SKM-1 treated with dmso at 0.1 percent for 144 hours (cell line): ENCODE data around the gene MEOX2.

Experiments
- DNase-seq: peaks from one replicate; lab custom pipeline; 2025; ENCODE audit not compliant: unreplicated experiment; lab: John Stamatoyannopoulos, UW

MEOX2 gene

DNA sequence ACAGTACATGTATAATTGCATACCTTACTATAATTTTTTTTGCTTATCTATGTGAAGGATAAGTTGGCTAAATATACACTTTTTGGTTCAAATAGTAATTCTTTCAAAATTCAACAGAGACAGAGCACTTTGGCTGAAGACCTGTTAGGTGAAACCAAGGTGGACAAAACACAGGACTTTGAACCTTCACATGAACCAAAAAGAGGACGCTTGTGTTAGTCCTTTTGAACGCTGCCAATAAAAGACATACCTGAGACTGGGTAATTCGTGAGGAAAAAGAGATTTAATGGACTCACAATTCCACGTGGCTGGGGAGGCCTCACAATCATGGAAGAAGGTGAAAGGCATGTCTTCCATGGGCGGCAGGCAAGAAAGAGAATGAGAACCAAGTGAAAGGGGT is 120.0 kb downstream of the MEOX2 start:
- DNase-seq, result no peak

DNA sequence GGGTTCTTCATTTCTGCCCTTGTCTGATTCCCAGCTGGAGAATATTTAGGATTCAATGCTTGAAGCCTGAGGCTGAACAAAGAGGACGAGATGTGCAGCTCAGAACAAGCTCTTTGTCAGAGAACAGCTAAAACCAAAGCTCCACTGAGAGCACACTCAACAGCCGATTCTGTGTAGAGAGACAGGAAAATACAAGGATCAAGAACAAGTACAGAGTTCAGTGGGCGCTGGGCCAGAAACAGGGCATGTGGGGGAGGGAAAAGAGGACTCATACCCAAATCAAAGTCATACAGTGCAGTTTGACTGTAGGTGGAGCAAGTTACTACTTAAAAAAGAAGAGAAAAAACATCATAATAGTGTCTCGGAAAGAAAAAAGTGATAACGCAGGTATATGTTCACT is 124.6 kb downstream of the MEOX2 start, which contains the start of gene AGMO:
TSS of gene AGMO (minus strand) at position 181 of the 400 bp plus-strand sequence.
- no peak for DNase-seq
